Spleen (tissue), 7 donors: ENCODE results near the gene TUBGCP6.

ENCODE experiments used
- POLR2A ChIP-seq, 3 donors: fragments of 450-650 bp; IDR thresholded peaks; one replicate each; pipeline ENCODE4 v1.5.1; 2017; ENCODE audit warnings: antibody characterized with exemption in 3 of 3, mild to moderate bottlenecking in 1 of 3
- POLR2AphosphoS5 ChIP-seq, 3 donors: sonication (generic); formaldehyde crosslinking; IDR thresholded peaks; one replicate each; pipeline ENCODE4 v1.5.1; 2017; ENCODE audit warnings: antibody characterized with exemption in 3 of 3
- TF ChIP-seq, protein P1 (sequence below), 11 experiments: fragments of 200-600 bp in 7 of 11; fragments of 450-650 bp in 4 of 11; sonication (generic) in 4 of 11; IDR thresholded peaks in 8 of 11; conservative IDR thresholded peaks in 3 of 11; 1 replicate in 7 of 11; 2 replicates in 4 of 11; pipeline versions ENCODE4 v1.4.0 to v1.8.0; 2016 to 2021; ENCODE audit warnings: antibody characterized with exemption in 11 of 11, inconsistent platforms in 4 of 11, mild to moderate bottlenecking in 1 of 11
- donor health status: DM: no; HTN: no; CAD: no; lungs with moderate emphysema.
- donor health status: DM: no; HTN: no; CAD: no.
- donor health status: DM: no; HTN: no; CAD: no.

DNA sequence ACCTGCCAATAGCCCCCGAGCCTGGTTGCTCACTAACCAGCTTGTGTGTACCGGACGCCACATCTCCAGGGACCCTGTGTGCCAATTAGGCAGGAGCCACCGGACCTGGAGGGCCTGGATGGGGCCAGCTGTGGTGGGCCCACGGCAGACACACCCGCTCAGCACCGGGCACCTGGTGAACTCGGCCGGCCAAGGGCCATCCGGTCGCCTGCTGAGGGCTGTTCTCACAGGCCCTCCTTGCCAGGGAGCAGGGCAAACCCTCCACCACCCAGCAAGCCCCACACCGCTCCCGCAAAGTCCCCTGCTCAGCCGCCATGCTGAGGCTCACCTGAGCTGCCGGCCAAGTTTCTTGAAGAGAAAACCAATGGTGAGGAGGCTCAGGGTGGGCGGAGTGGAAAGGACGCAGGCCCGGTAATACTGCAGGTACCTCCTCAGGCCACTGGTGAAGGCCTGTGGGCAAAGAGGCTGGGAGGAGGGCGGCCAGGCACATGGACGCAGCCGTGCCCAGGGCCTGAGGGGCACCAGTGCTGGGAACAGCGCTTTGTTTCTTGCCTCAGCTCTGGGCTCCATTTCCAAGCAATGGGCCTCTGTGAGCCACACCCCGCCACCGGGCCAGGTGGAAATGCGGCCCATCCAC, 17.1 kb downstream of the TUBGCP6 start:
- TF ChIP-seq, protein P1, sequence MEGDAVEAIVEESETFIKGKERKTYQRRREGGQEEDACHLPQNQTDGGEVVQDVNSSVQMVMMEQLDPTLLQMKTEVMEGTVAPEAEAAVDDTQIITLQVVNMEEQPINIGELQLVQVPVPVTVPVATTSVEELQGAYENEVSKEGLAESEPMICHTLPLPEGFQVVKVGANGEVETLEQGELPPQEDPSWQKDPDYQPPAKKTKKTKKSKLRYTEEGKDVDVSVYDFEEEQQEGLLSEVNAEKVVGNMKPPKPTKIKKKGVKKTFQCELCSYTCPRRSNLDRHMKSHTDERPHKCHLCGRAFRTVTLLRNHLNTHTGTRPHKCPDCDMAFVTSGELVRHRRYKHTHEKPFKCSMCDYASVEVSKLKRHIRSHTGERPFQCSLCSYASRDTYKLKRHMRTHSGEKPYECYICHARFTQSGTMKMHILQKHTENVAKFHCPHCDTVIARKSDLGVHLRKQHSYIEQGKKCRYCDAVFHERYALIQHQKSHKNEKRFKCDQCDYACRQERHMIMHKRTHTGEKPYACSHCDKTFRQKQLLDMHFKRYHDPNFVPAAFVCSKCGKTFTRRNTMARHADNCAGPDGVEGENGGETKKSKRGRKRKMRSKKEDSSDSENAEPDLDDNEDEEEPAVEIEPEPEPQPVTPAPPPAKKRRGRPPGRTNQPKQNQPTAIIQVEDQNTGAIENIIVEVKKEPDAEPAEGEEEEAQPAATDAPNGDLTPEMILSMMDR (IDR thresholded peaks at IDR 0.05 in 8 of 11, conservative IDR thresholded peaks at IDR 0.05 in 3 of 11) = no peak
- TF ChIP-seq POLR2AphosphoS5 (IDR thresholded peaks at IDR 0.05) = no peak
- TF ChIP-seq POLR2A (IDR thresholded peaks at IDR 0.05) = no peak
